Endodermal cell (in vitro differentiated cells): ENCODE data around the gene CLEC16A. TPM values are rescaled to one million over a fixed set of nuclear protein-coding genes. Genes with fewer than 3 reads are reported as not detected.

ENCODE experiments used
- DNase-seq: peaks from one replicate; pipeline ENCODE4 v3.0.0-alpha.2; 2017
- H3K27ac ChIP-seq: 2 replicates; pipeline ENCODE4 v1.5.1; 2013; ENCODE audit warnings: mild to moderate bottlenecking, low read depth, low read length, moderate library complexity
- H3K27me3 ChIP-seq: 2 replicates; pipeline ENCODE4 v1.6.1; 2013; ENCODE audit warnings: mild to moderate bottlenecking, low read length, moderate library complexity; ENCODE audit not compliant: insufficient read depth, control insufficient read depth, poor library complexity, severe bottlenecking
- H3K36me3 ChIP-seq: 2 replicates; pipeline ENCODE4 v1.7.0; 2013; ENCODE audit warnings: mild to moderate bottlenecking, low read length, moderate library complexity; ENCODE audit not compliant: control insufficient read depth, insufficient read depth
- H3K4me1 ChIP-seq: one replicate; pipeline ENCODE4 v1.7.0; 2013; ENCODE audit warnings: low read length; ENCODE audit not compliant: control insufficient read depth, insufficient read depth
- H3K4me3 ChIP-seq: 2 replicates; pipeline ENCODE4 v1.5.1; 2013; ENCODE audit warnings: mild to moderate bottlenecking, low read length, moderate library complexity
- H3K9ac ChIP-seq: 2 replicates; pipeline ENCODE4 v1.6.1; 2013; ENCODE audit warnings: mild to moderate bottlenecking, low read length, moderate library complexity; ENCODE audit not compliant: poor library complexity, severe bottlenecking; ENCODE audit errors: extremely low read depth
- H3K9me3 ChIP-seq: 2 replicates; pipeline ENCODE4 v1.6.1; 2013; ENCODE audit warnings: mild to moderate bottlenecking, low read length, moderate library complexity; ENCODE audit not compliant: control insufficient read depth
- H3K27ac Mint-ChIP-seq: 2 replicates; pipeline ENCODE4 v1.8.0; 2020; ENCODE audit warnings: mixed read lengths
- H3K27me3 Mint-ChIP-seq: 2 replicates; pipeline ENCODE4 v1.8.0; 2021; ENCODE audit warnings: mild to moderate bottlenecking, mixed read lengths; ENCODE audit not compliant: insufficient read depth
- H3K36me3 Mint-ChIP-seq: 2 replicates; pipeline ENCODE4 v1.8.0; 2020; ENCODE audit warnings: low read depth, mixed read lengths
- H3K4me1 Mint-ChIP-seq: 2 replicates; pipeline ENCODE4 v1.8.0; 2020; ENCODE audit warnings: mixed read lengths
- H3K4me3 Mint-ChIP-seq: 2 replicates; pipeline ENCODE4 v1.8.0; 2020; ENCODE audit warnings: mild to moderate bottlenecking, moderate library complexity, mixed read lengths
- H3K9me3 Mint-ChIP-seq: 2 replicates; pipeline ENCODE4 v1.8.0; 2020; ENCODE audit warnings: mild to moderate bottlenecking, mixed read lengths
- CTCF ChIP-seq: fragments of 200-600 bp; sonication (generic); conservative IDR thresholded peaks from 2 replicates; pipeline ENCODE4 v1.5.0; 2021; ENCODE audit warnings: antibody characterized with exemption, mild to moderate bottlenecking
- whole genome bisulfite sequencing, 2 experiments: methylation state at CpG; one replicate each; pipeline versions ENCODE4 v1.1.5 to v1.1.7; 2013; ENCODE audit warnings: missing lambda C conversion rate in 2 of 2, mixed read lengths in 1 of 2; ENCODE audit not compliant: insufficient coverage in 1 of 2, insufficient read length in 1 of 2; 5-methylcytosine and 5-hydroxymethylcytosine counted together
- total RNA-seq, 2 donors: library from RNA; stranded (reverse); fragmentation: NEBNext Ultra II Directional in 1 of 2; extraction: Animal tissue kit (Norgen Biotek cat#: 25700) in 1 of 2; gene quantifications; 2 replicates in 1 of 2; 3 replicates in 1 of 2; pipeline ENCODE4 v1.2.1, GENCODE V29; 2021

The CLEC16A gene
- total RNA-seq, 2 donors from 2014 or later, result 19.5 to 28.3 TPM

GRCh38 chr16:11003141-11003540 is 58.8 kb downstream of the CLEC16A start:
- no peak for DNase-seq
- Histone ChIP-seq H3K27me3 (peaks cover 36% of the 10 kb centered on the region), H3K4me3 (no peak overlapping the region), H3K9ac (no peak overlapping the region), H3K9me3 (no peaks in the 10 kb centered on the region), H3K27ac (no peak overlapping the region), H3K36me3 (peaks cover 14% of the 10 kb centered on the region), H3K4me1 (peaks cover 11% of the 10 kb centered on the region)
- Mint-ChIP-seq H3K4me3 (no peak overlapping the region), H3K27me3 (peaks cover 48% of the 10 kb centered on the region), H3K4me1 (peaks cover 19% of the 10 kb centered on the region), H3K9me3 (no peaks in the 10 kb centered on the region), H3K27ac (no peak overlapping the region), H3K36me3 (peaks cover 37% of the 10 kb centered on the region)
- 91 to 93% methylated on average over 6 to 16 of the region's 16 CpGs for WGBS, 2 experiments
- no peak for TF ChIP-seq CTCF

GRCh38 chr16:11004351-11004750 is 60.0 kb downstream of the CLEC16A start:
- Mint-ChIP-seq H3K4me3 (no peak overlapping the region), H3K9me3 (no peaks in the 10 kb centered on the region), H3K27ac (no peak overlapping the region), H3K4me1 (peaks cover 20% of the 10 kb centered on the region), H3K27me3 (peaks cover 60% of the 10 kb centered on the region), H3K36me3 (peaks cover 41% of the 10 kb centered on the region)
- 98% methylated on average over 4 of the region's 4 CpGs for WGBS, 2 experiments
- H3K9me3 ChIP-seq, result no peaks in the 10 kb centered on the region
- H3K4me1 ChIP-seq, result peaks cover 11% of the 10 kb centered on the region
- TF ChIP-seq CTCF, result no peak
- no peak overlapping the region for H3K9ac ChIP-seq
- no peak for DNase-seq
- peaks cover 14% of the 10 kb centered on the region for H3K36me3 ChIP-seq
- no peak overlapping the region for H3K4me3 ChIP-seq
- H3K27ac ChIP-seq, result no peak overlapping the region
- H3K27me3 ChIP-seq, result peaks cover 49% of the 10 kb centered on the region

- H3K27ac ChIP-seq, result no peak overlapping the region
- H3K27me3 Mint-ChIP-seq, result peaks cover 66% of the 10 kb centered on the region
- DNase-seq, result no peak
- H3K36me3 ChIP-seq, result peaks cover 14% of the 10 kb centered on the region
- H3K9me3 Mint-ChIP-seq, result no peaks in the 10 kb centered on the region
- no peak overlapping the region for H3K4me3 ChIP-seq
- H3K9me3 ChIP-seq, result no peaks in the 10 kb centered on the region
- TF ChIP-seq CTCF, result no peak
- no peak overlapping the region for H3K27ac Mint-ChIP-seq
- peaks cover 46% of the 10 kb centered on the region for H3K36me3 Mint-ChIP-seq
- H3K9ac ChIP-seq, result no peak overlapping the region
- WGBS, 2 experiments, result 71 to 73% methylated on average over 4 to 5 of the region's 5 CpGs
- peaks cover 11% of the 10 kb centered on the region for H3K4me1 ChIP-seq
- H3K4me1 Mint-ChIP-seq, result peaks cover 20% of the 10 kb centered on the region
- no peak overlapping the region for H3K4me3 Mint-ChIP-seq
- H3K27me3 ChIP-seq, result peaks cover 56% of the 10 kb centered on the region
Measured at GRCh38 chr16:11004973-11005610, 60.7 kb downstream of the CLEC16A start.
